HL-60 (cell line): ENCODE measurements around the gene PRR33.

ENCODE experiments used
- CTCF ChIP-seq: IDR thresholded peaks from one replicate; pipeline ENCODE4 v1.5.1; 2011; ENCODE audit warnings: low read length, control low read depth, inconsistent platforms; ENCODE audit not compliant: insufficient read depth
- POLR2AphosphoS5 ChIP-seq: IDR thresholded peaks from 2 replicates; pipeline ENCODE4 v1.6.1; 2012; ENCODE audit warnings: low read depth
- REST ChIP-seq: IDR thresholded peaks from 2 replicates; pipeline ENCODE4 v1.6.1; 2012; ENCODE audit warnings: low read depth; ENCODE audit not compliant: insufficient replicate concordance
- SPI1 ChIP-seq: IDR thresholded peaks from 2 replicates; pipeline ENCODE4 v1.6.1; 2012; ENCODE audit warnings: low read depth, mild to moderate bottlenecking, borderline replicate concordance

GRCh38 chr11:1938343-1939005 lies 46.8 kb upstream of the PRR33 start:
- TF ChIP-seq CTCF (no peak), SPI1 (no peak), POLR2AphosphoS5 (no peak), REST (no peak)
